GM19463 (cell line): ENCODE data around the gene PPP1R14C.

Experiments used
- ATAC-seq: cut with Tn5 transposase; IDR thresholded peaks from one replicate; pipeline ENCODE4 v1.9.1; 2021; ENCODE audit warnings: mild to moderate bottlenecking, moderate library complexity; ENCODE audit not compliant: unreplicated experiment

The PPP1R14C gene

DNA sequence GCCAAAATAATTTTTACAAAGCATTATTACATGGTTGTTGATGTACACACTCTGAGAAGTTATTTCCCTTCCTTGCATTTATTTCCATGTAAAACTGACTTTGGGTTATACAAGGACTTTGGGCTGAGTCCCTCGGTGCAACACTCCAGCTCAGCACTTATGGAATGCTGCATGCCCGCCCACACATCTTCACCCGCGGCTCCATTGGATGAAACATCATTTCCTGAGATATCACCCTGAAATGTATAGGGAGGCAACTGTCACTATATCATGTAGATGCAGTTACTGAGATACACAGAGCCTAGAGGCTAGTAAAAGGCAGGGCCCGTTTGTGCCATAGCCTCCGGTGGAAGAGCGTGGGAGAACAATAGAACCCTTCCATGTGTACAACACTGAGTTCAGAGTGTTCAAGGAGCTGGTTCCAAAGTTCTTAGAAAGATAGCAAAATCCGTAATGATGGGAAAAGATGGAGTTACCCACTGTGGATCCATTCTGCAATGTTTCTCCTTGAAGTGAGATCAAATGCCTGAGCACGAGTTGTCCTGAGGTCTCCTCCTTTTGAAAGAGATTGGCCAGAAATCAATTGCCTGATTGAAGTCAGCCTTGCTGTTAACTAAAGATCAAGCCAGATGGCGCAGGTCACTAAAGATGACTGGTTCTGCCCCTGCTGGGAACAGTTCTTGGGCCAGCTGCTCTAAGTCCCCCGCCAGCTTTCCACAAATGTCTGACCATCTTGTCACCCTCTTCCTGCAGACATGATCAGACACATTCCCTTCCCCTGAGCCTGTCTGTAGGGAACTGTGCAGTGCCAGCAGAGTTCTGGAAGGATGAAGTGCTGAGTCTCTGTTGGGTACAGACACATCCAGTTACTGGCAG is 125.1 kb downstream of the PPP1R14C start:
- no peak for ATAC-seq

DNA sequence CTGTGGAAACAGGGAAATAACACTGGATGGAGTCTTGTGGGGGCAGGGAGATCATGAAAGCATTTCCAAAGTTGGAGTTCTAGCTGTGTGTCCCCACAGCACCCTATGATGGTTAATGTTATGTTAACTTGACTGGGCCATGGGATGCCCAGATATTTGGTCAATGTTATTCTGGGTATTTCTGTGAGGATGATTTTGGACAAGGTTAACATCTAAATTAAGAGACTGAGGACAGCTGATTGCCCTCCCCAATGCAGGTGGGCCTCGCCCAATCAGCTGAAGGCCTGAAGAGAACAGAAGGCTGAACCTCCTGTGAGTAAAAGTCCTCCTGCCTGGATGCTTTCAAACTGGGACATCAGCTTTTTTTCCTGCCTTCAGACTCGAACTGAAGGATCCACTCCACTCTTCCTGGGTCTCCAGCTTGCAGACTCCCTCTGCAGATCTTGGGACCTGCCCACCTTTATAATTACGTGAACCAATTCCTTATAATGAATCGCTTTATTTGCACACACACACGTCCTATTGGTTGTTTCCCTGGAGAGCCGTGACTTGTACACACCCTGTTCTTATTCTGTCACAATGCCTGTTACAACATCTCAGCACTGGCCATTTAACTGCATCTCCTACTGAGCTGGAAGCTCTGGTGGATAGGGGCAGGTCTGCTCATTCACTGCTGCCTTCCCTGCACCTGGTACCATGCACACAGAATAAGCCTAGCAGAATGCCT is 126.4 kb downstream of the PPP1R14C start:
- ATAC-seq: no peak

DNA sequence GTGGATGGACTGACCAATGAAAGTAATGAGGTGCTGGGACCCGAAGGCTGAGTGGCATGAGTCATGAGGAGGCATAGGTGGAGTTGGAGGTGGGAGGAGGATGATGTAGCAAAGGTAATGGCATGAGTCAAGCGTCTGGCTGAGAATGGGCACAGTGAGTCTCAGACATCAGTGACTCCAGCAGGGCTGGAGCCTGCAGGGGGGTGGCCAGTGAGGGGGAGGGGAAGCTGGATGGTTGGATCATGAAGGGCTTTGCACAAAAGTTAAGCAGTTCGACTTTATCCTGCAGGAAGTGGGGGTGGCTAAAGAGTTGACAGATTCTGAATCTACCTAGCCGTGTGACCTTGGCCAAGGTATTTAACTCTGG is 127.0 kb downstream of the PPP1R14C start:
- no peak for ATAC-seq

DNA sequence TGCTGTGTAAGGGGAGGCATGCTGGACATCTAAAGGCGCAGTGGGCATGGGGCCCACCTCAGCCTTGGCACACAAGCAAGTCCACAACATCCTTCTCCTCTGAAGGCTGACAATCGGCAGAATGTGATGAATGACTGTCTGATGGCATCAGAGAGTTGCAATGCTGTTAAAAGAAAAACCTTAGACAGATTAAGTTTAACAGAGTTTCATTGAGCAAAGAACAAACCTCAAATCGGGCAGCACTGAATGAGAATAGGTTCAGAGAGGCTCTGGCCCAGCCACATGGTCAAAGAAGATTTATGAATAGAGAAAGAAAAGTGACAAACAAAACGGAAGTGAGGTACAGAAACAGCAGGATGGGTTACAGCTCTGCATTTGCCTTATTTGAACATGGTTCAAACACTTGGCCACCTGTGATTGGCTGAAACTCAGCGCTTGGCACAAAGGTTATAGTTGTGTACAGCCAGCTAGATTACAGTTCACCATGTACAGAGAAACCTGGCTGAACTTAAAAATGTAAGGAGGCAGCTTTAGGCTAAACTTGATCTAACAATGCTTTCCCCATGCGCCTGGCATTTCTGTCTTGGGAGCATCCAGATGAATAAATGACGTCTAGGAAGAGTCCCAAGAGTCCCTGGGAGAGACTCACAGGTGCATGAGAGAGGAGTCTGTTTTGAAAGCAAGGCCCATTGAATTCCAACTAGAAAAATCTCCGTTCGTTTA is 127.6 kb downstream of the PPP1R14C start:
- no peak for ATAC-seq

- no peak for ATAC-seq
These were observed 128.3 kb downstream of the PPP1R14C start for GRCh38 chr6:150271172-150271500.

GRCh38 chr6:150271501-150272263 is 128.8 kb downstream of the PPP1R14C start:
- no peak for ATAC-seq

DNA sequence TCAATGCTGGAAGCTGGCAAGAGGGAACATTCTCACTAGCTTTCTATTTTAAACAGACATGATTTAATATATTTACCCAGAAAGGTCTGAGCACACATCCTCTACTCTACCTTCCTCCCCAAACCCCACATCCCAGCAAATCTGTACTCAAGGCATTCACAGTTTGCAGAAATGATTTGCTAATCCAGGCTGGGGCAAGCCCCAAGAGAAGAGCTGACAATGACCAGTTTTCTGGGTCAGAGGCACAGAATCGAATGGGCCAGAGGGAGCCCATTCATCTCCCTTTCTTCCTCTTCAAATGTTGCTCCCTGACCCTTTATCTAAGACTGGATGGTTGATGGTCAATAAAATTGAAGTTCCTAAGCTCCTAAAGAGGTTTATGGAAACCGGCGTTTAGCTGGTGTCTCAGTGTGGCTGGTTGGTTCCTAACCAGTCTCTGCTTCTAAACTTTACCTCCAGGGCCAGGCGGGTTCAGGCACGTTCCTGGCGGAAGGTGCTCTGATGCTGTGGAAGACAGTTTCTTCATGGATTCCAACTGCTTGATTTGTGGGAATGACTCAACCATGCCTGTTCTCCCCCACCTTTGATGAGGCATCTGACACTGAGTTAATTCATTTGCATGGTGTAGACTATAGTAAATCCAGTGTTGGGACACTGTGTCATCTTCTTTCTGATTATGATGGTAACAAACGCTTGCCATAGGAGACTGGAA is 129.6 kb downstream of the PPP1R14C start:
- no peak for ATAC-seq

DNA sequence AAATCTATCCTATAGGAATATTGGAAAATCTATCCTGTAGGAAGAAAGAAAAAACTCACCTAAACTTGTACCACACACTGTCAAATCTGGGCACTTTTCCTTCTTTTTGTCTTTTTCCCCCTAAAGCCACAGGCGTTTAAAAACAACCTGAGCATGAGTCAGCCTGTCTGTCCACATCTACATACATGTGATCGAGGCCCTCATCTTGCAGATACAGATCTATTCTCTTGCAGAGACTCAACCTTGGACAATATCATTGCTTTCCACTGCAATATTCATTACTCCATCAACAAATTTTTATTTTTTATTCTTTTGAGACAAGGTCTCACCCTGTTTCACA is 130.1 kb downstream of the PPP1R14C start:
- ATAC-seq: no peak

- peak; percentile 78 for ATAC-seq
These were observed 130.8 kb downstream of the PPP1R14C start for GRCh38 chr6:150273457-150274309.

DNA sequence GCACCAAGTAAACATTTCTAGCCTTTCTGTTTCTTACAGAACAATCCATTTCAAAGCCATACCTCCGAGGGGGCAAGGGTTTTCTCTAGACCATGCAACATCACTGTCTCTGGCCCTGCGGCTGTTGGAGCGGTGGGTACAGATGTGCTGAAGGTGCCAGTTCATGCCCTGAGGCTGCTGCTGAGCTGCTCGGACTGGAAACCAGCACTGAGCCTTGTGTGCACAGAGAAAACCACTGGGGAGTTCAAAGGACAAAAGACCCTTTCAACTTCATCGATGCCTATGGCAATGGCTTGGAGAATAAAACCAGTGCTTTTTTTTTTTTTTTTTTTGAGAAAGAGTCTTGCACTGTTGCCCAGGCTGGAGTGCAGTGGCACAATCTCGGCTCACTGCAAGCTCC is 132.6 kb downstream of the PPP1R14C start:
- ATAC-seq: no peak

DNA sequence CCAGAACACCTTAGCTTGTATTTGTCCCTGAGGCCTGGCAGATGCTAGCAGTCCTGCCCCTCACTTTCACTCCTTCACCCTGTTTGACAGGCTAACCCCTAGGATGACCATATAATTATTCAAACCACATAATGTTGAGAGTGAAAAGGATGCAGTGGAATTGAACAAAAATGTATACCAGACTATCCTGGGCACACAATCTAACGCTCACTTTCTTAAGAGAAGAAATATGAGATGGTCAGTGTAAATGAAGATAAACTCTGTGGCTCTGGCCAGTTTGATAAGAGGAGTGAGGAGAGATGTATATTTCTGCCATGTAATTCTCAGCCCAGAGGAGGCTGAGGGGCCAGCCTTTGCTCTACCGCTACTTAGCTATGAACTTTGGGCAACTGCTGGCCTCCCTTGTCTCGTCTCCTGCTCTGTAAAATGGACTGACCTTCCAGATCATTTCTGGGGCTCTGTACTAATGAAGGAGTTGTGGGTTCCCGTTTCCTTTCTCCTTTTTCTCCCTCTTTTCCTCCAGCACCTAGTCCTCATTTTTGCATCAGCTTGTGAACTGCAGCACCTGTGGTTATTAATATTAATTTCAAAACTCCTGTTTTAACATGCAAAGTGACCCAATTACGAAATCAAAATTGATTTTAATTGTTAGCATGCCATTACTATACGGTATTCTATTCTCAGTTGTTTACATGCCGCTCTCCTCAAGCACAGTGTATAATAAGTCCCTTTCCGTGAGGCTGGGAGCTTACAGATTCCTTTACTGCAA is 133.5 kb downstream of the PPP1R14C start:
- no peak for ATAC-seq

GRCh38 chr6:150276937-150277742 is 134.3 kb downstream of the PPP1R14C start:
- ATAC-seq: no peak

DNA sequence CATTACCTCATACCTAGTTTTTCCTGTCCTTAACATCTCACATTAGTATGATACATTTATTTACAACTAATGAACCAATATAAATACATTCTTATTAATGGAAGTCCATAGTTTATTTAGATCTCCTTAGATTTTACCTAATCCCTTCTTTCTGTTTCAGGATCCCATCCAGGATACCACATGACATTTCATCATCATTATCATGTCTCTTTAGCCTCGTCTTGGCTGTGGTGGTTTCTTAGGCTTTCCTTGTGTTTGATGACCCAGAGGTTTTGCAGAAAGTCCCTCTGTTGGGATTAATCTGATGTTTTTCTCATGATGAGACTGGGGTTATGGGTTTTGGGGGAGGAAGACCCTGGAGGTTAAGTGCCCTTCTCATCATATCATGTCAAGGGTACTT is 136.7 kb downstream of the PPP1R14C start:
- ATAC-seq: no peak

DNA sequence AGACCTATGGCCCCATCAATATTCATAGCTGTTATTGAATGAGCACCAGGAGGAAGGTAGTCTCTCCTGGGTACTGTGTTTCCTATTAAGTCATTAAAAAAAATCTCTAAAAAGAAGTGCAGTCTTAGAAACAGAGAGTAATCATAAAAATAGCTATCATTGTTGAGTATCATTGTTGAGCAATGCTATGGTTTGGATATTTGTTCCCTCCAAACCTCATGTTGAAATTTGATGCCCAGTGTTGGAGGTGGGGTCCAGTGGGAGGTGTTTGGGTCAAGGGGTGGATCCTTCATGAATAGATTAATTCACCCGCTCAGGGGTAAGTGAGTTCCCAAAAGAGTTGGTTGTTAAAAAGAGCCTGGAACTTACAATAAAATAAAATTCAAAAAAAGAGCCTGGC is 137.9 kb downstream of the PPP1R14C start:
- ATAC-seq: no peak

GRCh38 chr6:150281767-150282166 is 138.9 kb downstream of the PPP1R14C start:
- no peak for ATAC-seq

- ATAC-seq: no peak
These were observed 140.0 kb downstream of the PPP1R14C start for GRCh38 chr6:150282806-150283205.

GRCh38 chr6:150286460-150286859 is 143.6 kb downstream of the PPP1R14C start:
- no peak for ATAC-seq

DNA sequence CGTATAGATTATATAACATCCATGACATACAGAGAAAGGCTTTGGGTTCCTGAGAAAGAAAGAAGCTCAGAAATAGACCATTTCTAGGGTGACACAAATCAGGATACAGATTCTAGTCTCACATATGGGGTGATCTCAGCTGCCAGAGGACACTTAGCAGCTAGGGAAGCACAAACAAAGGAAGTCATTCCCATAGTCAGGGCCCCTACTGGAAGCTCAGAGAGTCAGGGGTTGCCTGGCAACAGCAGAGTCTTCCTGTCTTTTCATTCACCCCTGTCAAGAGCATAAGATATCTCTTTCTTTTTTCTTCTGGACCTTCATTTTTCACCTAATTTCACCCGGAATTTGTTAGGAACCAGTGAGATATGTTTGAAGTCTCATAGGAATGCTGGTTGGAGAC is 144.1 kb downstream of the PPP1R14C start:
- ATAC-seq: no peak
